ENCODE data around the gene BBS7.

DNA sequence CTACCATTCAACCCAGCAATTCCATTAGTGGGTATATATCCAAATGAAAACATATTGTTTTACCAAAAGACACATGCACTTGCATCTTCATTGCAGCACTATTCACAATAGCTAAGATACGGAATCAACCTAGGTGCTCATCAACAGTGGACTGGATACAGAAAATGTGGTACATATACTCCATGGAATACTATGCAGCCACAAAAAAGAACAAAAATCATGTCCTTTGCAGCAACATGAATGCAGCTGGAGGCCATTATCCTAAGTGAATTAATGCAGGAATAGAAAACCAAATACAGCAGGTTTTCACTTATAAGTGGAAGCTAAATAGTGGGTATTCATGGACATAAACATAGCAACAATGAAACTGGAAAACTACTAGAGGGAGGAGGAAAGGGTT lies 38.1 kb upstream of the BBS7 start:
- TF ChIP-seq POLR2A (IDR thresholded peaks at IDR 0.05; ENCODE audit: low read depth, low read length), result no peak
- TF ChIP-seq TAF1 (IDR thresholded peaks at IDR 0.05; ENCODE audit: borderline replicate concordance, low read depth, low read length), result no peak
- no peak for TF ChIP-seq POLR2AphosphoS5 (IDR thresholded peaks at IDR 0.05; ENCODE audit: low read depth, low read length)
